Erythroblast (primary cell): ENCODE measurements around the gene TCTN1.

Experiments
- DNase-seq, 2 experiments: peaks; one replicate each; lab custom pipeline; 2025; lab: John Stamatoyannopoulos, UW
- GATA1 ChIP-seq: IDR thresholded peaks from 2 replicates; pipeline ENCODE4 v1.6.1; 2011; ENCODE audit warnings: low read depth, mild to moderate bottlenecking, control low read depth, low read length, moderate library complexity
- POLR2A ChIP-seq: IDR thresholded peaks from 2 replicates; pipeline ENCODE4 v1.6.1; 2011; ENCODE audit warnings: mild to moderate bottlenecking, low read length

The TCTN1 gene

GRCh38 chr12:110688446-110689280 lies 74.7 kb downstream of the TCTN1 start, which contains the start of gene HVCN1:
Gene HVCN1 (minus strand): TSS chr12:110689115. CDS start chr12:110683245, 5,870 bp downstream.
- no peak for TF ChIP-seq GATA1
- no peak for TF ChIP-seq POLR2A
- DNase-seq = no peak

- DNase-seq = no peak
- no peak for TF ChIP-seq GATA1
- no peak for TF ChIP-seq POLR2A
These were observed 75.6 kb downstream of the TCTN1 start for GRCh38 chr12:110689281-110690126.

- no peak for TF ChIP-seq POLR2A
- TF ChIP-seq GATA1 = no peak
- no peak for DNase-seq
These were observed 76.2 kb downstream of the TCTN1 start for GRCh38 chr12:110690127-110690430.

GRCh38 chr12:110693731-110694130 lies 79.8 kb downstream of the TCTN1 start:
- peak in 1 of 2 experiments; percentile 8 for DNase-seq

GRCh38 chr12:110694330-110694901 lies 80.5 kb downstream of the TCTN1 start:
- peak; percentile 40 to 70 for DNase-seq
- no peak for TF ChIP-seq POLR2A

More at GRCh38 chr12:110693731-110694130, 79.8 kb downstream of the TCTN1 start:
- TF ChIP-seq POLR2A = no peak
- no peak for TF ChIP-seq GATA1

GRCh38 chr12:110696283-110696682 lies 82.4 kb downstream of the TCTN1 start:
- TF ChIP-seq POLR2A = no peak
- TF ChIP-seq GATA1 = no peak
- no peak for DNase-seq

GRCh38 chr12:110697236-110697635 lies 83.3 kb downstream of the TCTN1 start:
- DNase-seq = no peak

GRCh38 chr12:110698171-110698902 lies 84.4 kb downstream of the TCTN1 start:
- peak; percentile 70 to 73 for DNase-seq
- no peak for TF ChIP-seq POLR2A
- no peak for TF ChIP-seq GATA1

More at GRCh38 chr12:110697236-110697635, 83.3 kb downstream of the TCTN1 start:
- TF ChIP-seq POLR2A = no peak
- TF ChIP-seq GATA1 = no peak
